Hepatocyte (in vitro differentiated cells): ENCODE data around the gene PTPRM. TPM values are rescaled to one million over a fixed set of nuclear protein-coding genes. Genes with fewer than 3 reads are reported as not detected.

Source experiments
- DNase-seq: peaks from one replicate; pipeline ENCODE4 v3.0.0-alpha.2; 2016; ENCODE audit warnings: low spot score
- H2AFZ ChIP-seq: fragments of 200-600 bp; sonication (generic); 2 replicates; pipeline ENCODE4 v1.6.0; 2016; ENCODE audit warnings: antibody characterized with exemption, mild to moderate bottlenecking
- H3K27ac ChIP-seq: fragments of 200-600 bp; sonication (generic); 2 replicates; pipeline ENCODE4 v1.5.1; 2016; ENCODE audit warnings: mild to moderate bottlenecking
- H3K27me3 ChIP-seq: fragments of 200-600 bp; sonication (generic); 2 replicates; pipeline ENCODE4 v1.6.1; 2016
- H3K36me3 ChIP-seq: fragments of 200-600 bp; sonication (generic); replicated peaks from 2 replicates; pipeline ENCODE4 v1.5.1; 2016; ENCODE audit warnings: low read depth; ENCODE audit not compliant: insufficient read depth
- H3K4me1 ChIP-seq: fragments of 200-600 bp; sonication (generic); 2 replicates; pipeline ENCODE4 v1.5.1; 2016; ENCODE audit warnings: mild to moderate bottlenecking, moderate library complexity; ENCODE audit not compliant: insufficient read depth
- H3K4me2 ChIP-seq: fragments of 200-600 bp; sonication (generic); 2 replicates; pipeline ENCODE4 v1.6.0; 2016
- H3K4me3 ChIP-seq: fragments of 200-600 bp; sonication (generic); 2 replicates; pipeline ENCODE4 v1.5.1; 2016; ENCODE audit warnings: mild to moderate bottlenecking
- H3K79me2 ChIP-seq: fragments of 200-600 bp; sonication (generic); 2 replicates; pipeline ENCODE4 v1.6.0; 2017; ENCODE audit warnings: mild to moderate bottlenecking
- H3K9me2 ChIP-seq: fragments of 200-600 bp; sonication (generic); replicated peaks from 2 replicates; pipeline ENCODE4 v1.6.0; 2017; ENCODE audit warnings: mild to moderate bottlenecking; ENCODE audit not compliant: insufficient read depth
- H3K9me3 ChIP-seq: fragments of 200-600 bp; sonication (generic); 2 replicates; pipeline ENCODE4 v1.5.1; 2016; ENCODE audit warnings: low read depth, mild to moderate bottlenecking
- H4K20me1 ChIP-seq: fragments of 200-600 bp; sonication (generic); 2 replicates; pipeline ENCODE4 v1.6.0; 2016; ENCODE audit warnings: mild to moderate bottlenecking; ENCODE audit not compliant: insufficient read depth, poor library complexity, severe bottlenecking
- EZH2 ChIP-seq: fragments of 200-600 bp; sonication (generic); IDR thresholded peaks from 2 replicates; pipeline ENCODE4 v1.6.1; 2016; ENCODE audit warnings: antibody characterized with exemption, mild to moderate bottlenecking, borderline replicate concordance
- EZH2phosphoT487 ChIP-seq: fragments of 200-600 bp; sonication (generic); IDR thresholded peaks from one replicate; pipeline ENCODE4 v1.6.1; 2018; ENCODE audit warnings: antibody characterized with exemption, mild to moderate bottlenecking, low read depth, moderate library complexity; ENCODE audit not compliant: unreplicated experiment, severe bottlenecking
- WGBS: methylation state at CpG from one replicate; pipeline ENCODE4 v1.1.6; 2016; ENCODE audit warnings: low lambda C conversion rate; ENCODE audit errors: missing lambda C conversion rate; 5-methylcytosine and 5-hydroxymethylcytosine counted together
- polyA plus RNA-seq: library from polyadenylated mRNA; unstranded; fragments of >200 nt; fragmentation: Nextera tagmentation; extraction: Ambion mirVana; gene quantifications from 2 replicates; pipeline ENCODE4 v1.2.1, GENCODE V29; 2016
- total RNA-seq: library from RNA; depleted of rRNA; stranded (reverse); fragments of >200 nt; gene quantifications from 2 replicates; pipeline ENCODE4 v1.2.3, GENCODE V29; 2014
- TF ChIP-seq, protein P1 (sequence below): fragments of 200-600 bp; sonication (generic); IDR thresholded peaks from 2 replicates; pipeline ENCODE4 v1.5.1; 2016; ENCODE audit warnings: antibody characterized with exemption, mild to moderate bottlenecking; ENCODE audit not compliant: poor library complexity

PTPRM gene
- total and polyA plus RNA-seq, 2 experiments from 2014 or later = 26.1 to 47.4 TPM

DNA sequence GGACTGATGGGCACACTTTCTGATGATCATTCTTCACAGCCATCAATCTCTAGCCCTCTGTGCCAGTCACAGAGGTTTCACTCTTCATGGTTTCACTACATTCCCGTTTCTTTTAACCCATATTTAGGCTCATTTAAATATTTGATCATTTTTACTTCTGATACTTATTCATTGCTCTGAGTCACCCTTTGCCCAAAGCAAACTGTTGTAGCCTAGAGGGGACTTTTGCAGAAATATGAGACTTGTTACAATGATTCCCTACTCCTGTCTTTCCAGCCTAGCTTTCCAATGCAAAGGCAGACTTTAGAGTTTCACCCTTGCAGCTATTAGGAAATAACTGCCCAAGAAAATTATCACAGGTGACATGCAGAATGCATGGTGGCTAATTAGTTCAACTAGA lies 444.2 kb downstream of the PTPRM start:
- H3K9me2 ChIP-seq = no peaks in the 10 kb centered on the region
- no peaks in the 10 kb centered on the region for H3K36me3 ChIP-seq
- TF ChIP-seq EZH2 (no peak), EZH2phosphoT487 (no peak)
- TF ChIP-seq, protein P1, sequence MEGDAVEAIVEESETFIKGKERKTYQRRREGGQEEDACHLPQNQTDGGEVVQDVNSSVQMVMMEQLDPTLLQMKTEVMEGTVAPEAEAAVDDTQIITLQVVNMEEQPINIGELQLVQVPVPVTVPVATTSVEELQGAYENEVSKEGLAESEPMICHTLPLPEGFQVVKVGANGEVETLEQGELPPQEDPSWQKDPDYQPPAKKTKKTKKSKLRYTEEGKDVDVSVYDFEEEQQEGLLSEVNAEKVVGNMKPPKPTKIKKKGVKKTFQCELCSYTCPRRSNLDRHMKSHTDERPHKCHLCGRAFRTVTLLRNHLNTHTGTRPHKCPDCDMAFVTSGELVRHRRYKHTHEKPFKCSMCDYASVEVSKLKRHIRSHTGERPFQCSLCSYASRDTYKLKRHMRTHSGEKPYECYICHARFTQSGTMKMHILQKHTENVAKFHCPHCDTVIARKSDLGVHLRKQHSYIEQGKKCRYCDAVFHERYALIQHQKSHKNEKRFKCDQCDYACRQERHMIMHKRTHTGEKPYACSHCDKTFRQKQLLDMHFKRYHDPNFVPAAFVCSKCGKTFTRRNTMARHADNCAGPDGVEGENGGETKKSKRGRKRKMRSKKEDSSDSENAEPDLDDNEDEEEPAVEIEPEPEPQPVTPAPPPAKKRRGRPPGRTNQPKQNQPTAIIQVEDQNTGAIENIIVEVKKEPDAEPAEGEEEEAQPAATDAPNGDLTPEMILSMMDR = no peak
- 78% methylated on average over 1 of the region's 1 CpG for WGBS
- H3K4me2 ChIP-seq = no peak overlapping the region
- no peaks in the 10 kb centered on the region for H4K20me1 ChIP-seq
- no peaks in the 10 kb centered on the region for H3K79me2 ChIP-seq
- H3K27ac ChIP-seq = no peak overlapping the region
- no peaks in the 10 kb centered on the region for H3K27me3 ChIP-seq
- no peaks in the 10 kb centered on the region for H3K9me3 ChIP-seq
- H3K4me3 ChIP-seq = no peak overlapping the region
- DNase-seq = no peak
- H3K4me1 ChIP-seq = no peaks in the 10 kb centered on the region
- no peak overlapping the region for H2AFZ ChIP-seq

DNA sequence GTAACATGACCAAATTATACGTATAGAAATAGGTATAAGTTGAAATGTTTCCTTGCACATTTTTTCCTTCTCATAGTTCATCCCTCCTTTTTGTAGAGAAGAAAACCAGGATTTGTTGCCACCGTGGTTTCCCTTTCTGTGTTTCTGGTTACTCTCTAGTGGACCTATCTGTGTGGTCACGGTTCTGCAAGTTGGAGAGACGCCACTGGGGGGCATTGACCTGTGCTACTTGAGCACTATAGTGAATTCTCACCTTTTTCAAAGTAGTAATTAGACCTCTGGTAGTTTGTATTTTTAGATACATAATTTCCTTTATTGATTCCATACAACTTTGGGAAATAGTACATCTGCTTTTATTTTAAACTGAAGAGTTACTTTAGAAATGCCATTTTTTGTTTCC lies 444.8 kb downstream of the PTPRM start:
- WGBS = 70% methylated on average over 4 of the region's 4 CpGs
- H2AFZ ChIP-seq = no peak overlapping the region

DNA sequence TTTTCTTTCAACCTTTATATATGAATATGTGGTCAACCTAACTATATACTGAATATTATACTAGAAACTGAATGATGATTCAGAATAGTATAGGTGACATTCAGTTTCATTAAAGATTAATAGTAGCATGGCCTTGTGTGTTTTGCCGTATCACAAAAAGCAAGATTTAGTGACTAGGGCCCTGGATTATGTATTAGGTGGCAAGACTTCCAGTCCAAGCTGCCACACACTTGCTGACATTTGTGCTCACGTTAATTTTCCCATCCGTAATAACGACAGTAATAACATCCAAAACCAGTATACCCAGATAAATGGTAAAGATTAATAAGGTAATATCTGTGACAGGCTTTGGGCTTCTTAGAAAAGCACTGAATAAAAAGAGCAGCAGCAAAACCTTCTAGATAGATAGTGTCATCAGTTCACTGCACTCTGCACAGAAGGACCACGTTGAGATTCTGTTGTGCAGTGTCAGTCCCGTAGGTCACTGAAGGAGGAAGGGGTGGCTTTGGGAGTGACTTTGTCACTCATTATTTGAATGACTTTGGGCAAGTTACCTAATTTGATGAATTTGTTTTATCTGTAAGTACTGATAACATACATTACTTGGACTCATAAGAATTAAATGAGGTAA lies 451.7 kb downstream of the PTPRM start:
- Histone ChIP-seq H3K9me3 (no peaks in the 10 kb centered on the region), H2AFZ (no peak overlapping the region), H3K27me3 (no peaks in the 10 kb centered on the region), H3K36me3 (no peaks in the 10 kb centered on the region), H3K4me2 (no peak overlapping the region), H3K4me3 (no peak overlapping the region), H3K9me2 (no peaks in the 10 kb centered on the region), H3K27ac (no peak overlapping the region), H4K20me1 (no peaks in the 10 kb centered on the region), H3K79me2 (no peaks in the 10 kb centered on the region), H3K4me1 (no peaks in the 10 kb centered on the region)
- TF ChIP-seq, protein P1 = no peak
- TF ChIP-seq EZH2 = no peak
- TF ChIP-seq EZH2phosphoT487 = no peak
- no peak for DNase-seq
- WGBS = 92% methylated on average over 6 of the region's 6 CpGs

More for the DNA sequence above, 444.8 kb downstream of the PTPRM start:
- H3K9me3 ChIP-seq = no peaks in the 10 kb centered on the region
- H3K27ac ChIP-seq = no peak overlapping the region
- H3K4me2 ChIP-seq = no peak overlapping the region
- no peaks in the 10 kb centered on the region for H3K79me2 ChIP-seq
- no peak overlapping the region for H3K4me3 ChIP-seq
- TF ChIP-seq EZH2phosphoT487 (no peak), EZH2 (no peak)
- TF ChIP-seq, protein P1 = no peak
- H3K27me3 ChIP-seq = no peaks in the 10 kb centered on the region
- H3K9me2 ChIP-seq = no peaks in the 10 kb centered on the region
- no peaks in the 10 kb centered on the region for H4K20me1 ChIP-seq
- H3K36me3 ChIP-seq = no peaks in the 10 kb centered on the region
- no peaks in the 10 kb centered on the region for H3K4me1 ChIP-seq
- no peak for DNase-seq
